ENCODE data around the gene PNLIPRP3.

The PNLIPRP3 gene

DNA sequence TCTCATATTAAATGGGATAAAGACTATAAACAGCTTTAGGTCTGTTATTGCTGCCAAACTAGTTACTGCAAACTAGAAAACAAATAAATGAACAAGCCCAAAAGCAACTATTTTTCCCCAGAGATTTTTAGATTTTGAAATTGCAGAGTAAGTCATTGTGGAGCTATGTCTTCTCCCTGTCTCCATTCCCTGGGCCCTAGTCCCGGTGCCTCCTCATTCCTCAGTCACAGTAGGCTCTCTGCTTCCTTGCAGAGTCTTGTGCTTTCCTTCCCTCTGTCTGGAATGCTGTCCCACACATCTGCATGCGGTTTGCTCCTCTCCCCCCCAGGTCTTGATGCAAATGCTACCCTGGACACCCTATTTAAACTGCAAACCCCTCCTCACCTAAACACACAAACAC is 4.0 kb downstream of the PNLIPRP3 start:
- TF ChIP-seq PPARA (CRISPR knock-in tag; IDR thresholded peaks at IDR 0.05; ENCODE audit: borderline replicate concordance) (no peak), ZC3H10 (CRISPR knock-in tag; IDR thresholded peaks at IDR 0.05) (no peak), ZNF565 (CRISPR knock-in tag; conservative IDR thresholded peaks at IDR 0.05; ENCODE audit: low read depth) (no peak), SNAI2 (CRISPR knock-in tag; IDR thresholded peaks at IDR 0.05) (no peak), ZNF8 (CRISPR knock-in tag; IDR thresholded peaks at IDR 0.05) (no peak), ZFP3 (CRISPR knock-in tag; IDR thresholded peaks at IDR 0.05) (no peak), GLIS3 (CRISPR knock-in tag; IDR thresholded peaks at IDR 0.05) (no peak), ISL1 (CRISPR knock-in tag; IDR thresholded peaks at IDR 0.05) (no peak), ARNTL (CRISPR knock-in tag; IDR thresholded peaks at IDR 0.05; ENCODE audit: borderline replicate concordance, low read depth) (no peak)
- TF ChIP-seq, protein P1, sequence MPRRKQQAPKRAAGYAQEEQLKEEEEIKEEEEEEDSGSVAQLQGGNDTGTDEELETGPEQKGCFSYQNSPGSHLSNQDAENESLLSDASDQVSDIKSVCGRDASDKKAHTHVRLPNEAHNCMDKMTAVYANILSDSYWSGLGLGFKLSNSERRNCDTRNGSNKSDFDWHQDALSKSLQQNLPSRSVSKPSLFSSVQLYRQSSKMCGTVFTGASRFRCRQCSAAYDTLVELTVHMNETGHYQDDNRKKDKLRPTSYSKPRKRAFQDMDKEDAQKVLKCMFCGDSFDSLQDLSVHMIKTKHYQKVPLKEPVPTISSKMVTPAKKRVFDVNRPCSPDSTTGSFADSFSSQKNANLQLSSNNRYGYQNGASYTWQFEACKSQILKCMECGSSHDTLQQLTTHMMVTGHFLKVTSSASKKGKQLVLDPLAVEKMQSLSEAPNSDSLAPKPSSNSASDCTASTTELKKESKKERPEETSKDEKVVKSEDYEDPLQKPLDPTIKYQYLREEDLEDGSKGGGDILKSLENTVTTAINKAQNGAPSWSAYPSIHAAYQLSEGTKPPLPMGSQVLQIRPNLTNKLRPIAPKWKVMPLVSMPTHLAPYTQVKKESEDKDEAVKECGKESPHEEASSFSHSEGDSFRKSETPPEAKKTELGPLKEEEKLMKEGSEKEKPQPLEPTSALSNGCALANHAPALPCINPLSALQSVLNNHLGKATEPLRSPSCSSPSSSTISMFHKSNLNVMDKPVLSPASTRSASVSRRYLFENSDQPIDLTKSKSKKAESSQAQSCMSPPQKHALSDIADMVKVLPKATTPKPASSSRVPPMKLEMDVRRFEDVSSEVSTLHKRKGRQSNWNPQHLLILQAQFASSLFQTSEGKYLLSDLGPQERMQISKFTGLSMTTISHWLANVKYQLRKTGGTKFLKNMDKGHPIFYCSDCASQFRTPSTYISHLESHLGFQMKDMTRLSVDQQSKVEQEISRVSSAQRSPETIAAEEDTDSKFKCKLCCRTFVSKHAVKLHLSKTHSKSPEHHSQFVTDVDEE (CRISPR knock-in tag; IDR thresholded peaks at IDR 0.05) = no peak
- TF ChIP-seq, protein P2, sequence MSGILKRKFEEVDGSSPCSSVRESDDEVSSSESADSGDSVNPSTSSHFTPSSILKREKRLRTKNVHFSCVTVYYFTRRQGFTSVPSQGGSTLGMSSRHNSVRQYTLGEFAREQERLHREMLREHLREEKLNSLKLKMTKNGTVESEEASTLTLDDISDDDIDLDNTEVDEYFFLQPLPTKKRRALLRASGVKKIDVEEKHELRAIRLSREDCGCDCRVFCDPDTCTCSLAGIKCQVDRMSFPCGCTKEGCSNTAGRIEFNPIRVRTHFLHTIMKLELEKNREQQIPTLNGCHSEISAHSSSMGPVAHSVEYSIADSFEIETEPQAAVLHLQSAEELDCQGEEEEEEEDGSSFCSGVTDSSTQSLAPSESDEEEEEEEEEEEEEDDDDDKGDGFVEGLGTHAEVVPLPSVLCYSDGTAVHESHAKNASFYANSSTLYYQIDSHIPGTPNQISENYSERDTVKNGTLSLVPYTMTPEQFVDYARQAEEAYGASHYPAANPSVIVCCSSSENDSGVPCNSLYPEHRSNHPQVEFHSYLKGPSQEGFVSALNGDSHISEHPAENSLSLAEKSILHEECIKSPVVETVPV (CRISPR knock-in tag; IDR thresholded peaks at IDR 0.05) = no peak
- TF ChIP-seq, protein P3, sequence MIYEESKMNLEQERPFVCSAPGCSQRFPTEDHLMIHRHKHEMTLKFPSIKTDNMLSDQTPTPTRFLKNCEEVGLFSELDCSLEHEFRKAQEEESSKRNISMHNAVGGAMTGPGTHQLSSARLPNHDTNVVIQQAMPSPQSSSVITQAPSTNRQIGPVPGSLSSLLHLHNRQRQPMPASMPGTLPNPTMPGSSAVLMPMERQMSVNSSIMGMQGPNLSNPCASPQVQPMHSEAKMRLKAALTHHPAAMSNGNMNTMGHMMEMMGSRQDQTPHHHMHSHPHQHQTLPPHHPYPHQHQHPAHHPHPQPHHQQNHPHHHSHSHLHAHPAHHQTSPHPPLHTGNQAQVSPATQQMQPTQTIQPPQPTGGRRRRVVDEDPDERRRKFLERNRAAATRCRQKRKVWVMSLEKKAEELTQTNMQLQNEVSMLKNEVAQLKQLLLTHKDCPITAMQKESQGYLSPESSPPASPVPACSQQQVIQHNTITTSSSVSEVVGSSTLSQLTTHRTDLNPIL (CRISPR knock-in tag; IDR thresholded peaks at IDR 0.05; ENCODE audit: low read depth) = no peak
- no peak for ATAC-seq

DNA sequence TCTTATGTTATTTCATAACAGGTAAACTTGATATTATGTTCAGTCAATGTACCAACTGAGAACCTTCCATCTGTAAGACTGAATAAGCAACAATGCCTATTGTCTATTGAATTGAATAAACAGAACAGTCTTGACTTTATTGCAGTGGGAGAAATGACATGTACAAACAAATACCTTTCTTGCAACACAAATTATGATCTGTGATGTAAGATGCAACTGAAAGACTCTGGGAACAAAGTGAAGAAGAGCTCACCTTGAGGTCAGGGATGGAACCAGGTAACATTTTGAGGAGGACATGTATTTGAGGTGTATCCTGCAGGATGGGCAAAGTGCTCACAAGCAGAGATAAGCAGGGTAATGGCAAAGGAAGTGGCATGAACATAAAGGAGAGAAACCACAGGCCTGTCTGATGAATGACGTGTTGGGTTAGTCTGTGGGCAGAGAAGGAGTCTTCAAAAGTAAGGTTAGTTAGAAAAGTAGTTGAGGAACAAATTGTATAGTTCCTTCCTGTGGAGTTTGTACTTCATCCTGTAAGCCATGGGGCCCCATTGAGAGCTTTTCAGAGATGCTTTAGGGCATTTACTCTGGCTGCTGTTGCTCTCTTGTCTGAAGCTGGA is 9.5 kb downstream of the PNLIPRP3 start:
- TF ChIP-seq, protein P4, sequence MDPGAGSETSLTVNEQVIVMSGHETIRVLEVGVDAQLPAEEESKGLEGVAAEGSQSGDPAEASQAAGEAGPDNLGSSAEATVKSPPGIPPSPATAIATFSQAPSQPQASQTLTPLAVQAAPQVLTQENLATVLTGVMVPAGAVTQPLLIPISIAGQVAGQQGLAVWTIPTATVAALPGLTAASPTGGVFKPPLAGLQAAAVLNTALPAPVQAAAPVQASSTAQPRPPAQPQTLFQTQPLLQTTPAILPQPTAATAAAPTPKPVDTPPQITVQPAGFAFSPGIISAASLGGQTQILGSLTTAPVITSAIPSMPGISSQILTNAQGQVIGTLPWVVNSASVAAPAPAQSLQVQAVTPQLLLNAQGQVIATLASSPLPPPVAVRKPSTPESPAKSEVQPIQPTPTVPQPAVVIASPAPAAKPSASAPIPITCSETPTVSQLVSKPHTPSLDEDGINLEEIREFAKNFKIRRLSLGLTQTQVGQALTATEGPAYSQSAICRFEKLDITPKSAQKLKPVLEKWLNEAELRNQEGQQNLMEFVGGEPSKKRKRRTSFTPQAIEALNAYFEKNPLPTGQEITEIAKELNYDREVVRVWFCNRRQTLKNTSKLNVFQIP (CRISPR knock-in tag; IDR thresholded peaks at IDR 0.05; ENCODE audit: borderline replicate concordance, low read depth) = no peak
- TF ChIP-seq OSR1 (CRISPR knock-in tag; IDR thresholded peaks at IDR 0.05) = no peak
- TF ChIP-seq RARB (CRISPR knock-in tag; IDR thresholded peaks at IDR 0.05) = no peak
- no peak for TF ChIP-seq ZC3H10 (CRISPR knock-in tag; IDR thresholded peaks at IDR 0.05)
- TF ChIP-seq, protein P5, sequence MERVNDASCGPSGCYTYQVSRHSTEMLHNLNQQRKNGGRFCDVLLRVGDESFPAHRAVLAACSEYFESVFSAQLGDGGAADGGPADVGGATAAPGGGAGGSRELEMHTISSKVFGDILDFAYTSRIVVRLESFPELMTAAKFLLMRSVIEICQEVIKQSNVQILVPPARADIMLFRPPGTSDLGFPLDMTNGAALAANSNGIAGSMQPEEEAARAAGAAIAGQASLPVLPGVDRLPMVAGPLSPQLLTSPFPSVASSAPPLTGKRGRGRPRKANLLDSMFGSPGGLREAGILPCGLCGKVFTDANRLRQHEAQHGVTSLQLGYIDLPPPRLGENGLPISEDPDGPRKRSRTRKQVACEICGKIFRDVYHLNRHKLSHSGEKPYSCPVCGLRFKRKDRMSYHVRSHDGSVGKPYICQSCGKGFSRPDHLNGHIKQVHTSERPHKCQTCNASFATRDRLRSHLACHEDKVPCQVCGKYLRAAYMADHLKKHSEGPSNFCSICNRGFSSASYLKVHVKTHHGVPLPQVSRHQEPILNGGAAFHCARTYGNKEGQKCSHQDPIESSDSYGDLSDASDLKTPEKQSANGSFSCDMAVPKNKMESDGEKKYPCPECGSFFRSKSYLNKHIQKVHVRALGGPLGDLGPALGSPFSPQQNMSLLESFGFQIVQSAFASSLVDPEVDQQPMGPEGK (CRISPR knock-in tag; IDR thresholded peaks at IDR 0.05; ENCODE audit: borderline replicate concordance) = no peak
- TF ChIP-seq BACH2 (CRISPR knock-in tag; IDR thresholded peaks at IDR 0.05; ENCODE audit: borderline replicate concordance) = no peak
- TF ChIP-seq TCF4 (CRISPR knock-in tag; IDR thresholded peaks at IDR 0.05; ENCODE audit: borderline replicate concordance) = no peak
- no peak for TF ChIP-seq ZNF565 (CRISPR knock-in tag; conservative IDR thresholded peaks at IDR 0.05; ENCODE audit: low read depth)
- TF ChIP-seq ESRRG (CRISPR knock-in tag; IDR thresholded peaks at IDR 0.05) = no peak
- TF ChIP-seq GLIS3 (CRISPR knock-in tag; IDR thresholded peaks at IDR 0.05) = no peak
- no peak for TF ChIP-seq SNAI2 (CRISPR knock-in tag; IDR thresholded peaks at IDR 0.05)
- TF ChIP-seq, protein P1 (CRISPR knock-in tag; IDR thresholded peaks at IDR 0.05) = no peak
- no peak for TF ChIP-seq ZFP30 (CRISPR knock-in tag; IDR thresholded peaks at IDR 0.05)
- no peak for TF ChIP-seq ISL1 (CRISPR knock-in tag; IDR thresholded peaks at IDR 0.05)
- ATAC-seq = no peak

Measured in SK-N-SH treated with all-trans-retinoic acid at 6 μM for 48 hours (cell line).